Measurements from ENCODE around the gene RHBDD3.
"Not testable (repeated sequence)": the region's sequence is repeated elsewhere in the genome, so short reads cannot be mapped to it uniquely, and the experiment has no call there.

RHBDD3 gene

GRCh38 chr22:29268511-29269229 is 889 bp upstream of the RHBDD3 start:
- peak; percentile 38 for DNase-seq

DNA sequence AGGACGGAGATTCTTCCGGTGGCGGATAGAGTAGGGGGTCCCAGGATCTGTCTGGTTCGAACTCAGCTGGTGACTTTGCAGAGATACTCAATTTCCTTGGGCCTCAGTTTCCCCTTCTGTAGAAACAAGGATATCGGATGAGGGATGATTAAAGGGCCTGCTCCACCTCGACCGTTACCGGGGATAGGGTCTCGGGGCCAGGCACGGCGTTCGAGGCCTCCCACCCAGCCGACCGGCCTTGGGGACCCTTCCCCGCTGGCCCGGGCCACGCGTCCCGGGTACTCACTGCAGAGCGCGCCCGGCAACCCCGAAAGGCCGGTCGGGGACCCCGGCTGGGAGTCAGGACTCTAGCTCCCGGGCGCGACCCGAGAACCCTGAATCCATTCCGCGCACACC is 321 bp downstream of the RHBDD3 start:
- no peak for DNase-seq

DNA sequence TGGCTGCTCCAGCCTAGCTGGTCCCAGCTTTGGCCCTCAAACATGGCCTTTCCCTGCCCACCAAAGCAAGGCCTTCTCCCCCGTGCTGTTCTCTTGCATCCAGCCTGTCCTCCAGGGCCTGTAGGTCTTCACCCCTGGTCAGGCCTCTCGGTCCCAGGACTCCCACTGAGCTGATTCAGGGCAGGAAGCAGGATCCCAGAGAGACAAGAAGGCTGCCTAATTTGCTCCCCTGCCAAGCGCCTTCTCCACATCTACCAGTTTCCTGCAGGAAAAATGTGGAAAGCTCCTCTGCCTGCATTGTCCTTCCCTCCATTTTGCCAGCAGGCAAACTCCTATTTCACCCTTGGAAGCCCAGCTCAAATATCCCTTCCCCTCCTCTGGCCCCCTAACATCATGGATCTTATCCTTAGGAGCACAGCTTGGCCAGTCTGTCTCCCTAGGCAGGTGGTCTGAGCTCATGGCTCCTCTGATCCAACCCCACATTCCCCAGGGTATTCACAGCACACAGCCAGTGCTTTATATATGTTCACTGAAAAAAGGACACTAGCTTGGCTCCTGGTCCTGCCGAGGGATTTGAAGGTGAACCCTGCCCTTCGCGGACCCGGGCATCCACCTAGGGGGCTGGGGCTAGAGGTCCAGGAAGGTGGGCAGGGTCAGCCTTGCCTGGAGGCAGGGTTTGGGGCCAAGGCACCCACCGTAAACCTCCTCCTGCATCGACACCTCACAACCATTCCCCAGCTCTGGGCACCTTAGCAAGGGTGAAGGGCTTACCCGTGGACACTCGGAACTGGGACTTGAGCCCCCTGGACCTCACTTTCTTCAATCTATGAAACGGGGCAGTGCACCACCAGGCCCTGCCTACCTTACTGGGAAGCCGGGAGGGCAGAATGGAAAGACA is 968 bp downstream of the RHBDD3 start:
- no peak for DNase-seq

DNA sequence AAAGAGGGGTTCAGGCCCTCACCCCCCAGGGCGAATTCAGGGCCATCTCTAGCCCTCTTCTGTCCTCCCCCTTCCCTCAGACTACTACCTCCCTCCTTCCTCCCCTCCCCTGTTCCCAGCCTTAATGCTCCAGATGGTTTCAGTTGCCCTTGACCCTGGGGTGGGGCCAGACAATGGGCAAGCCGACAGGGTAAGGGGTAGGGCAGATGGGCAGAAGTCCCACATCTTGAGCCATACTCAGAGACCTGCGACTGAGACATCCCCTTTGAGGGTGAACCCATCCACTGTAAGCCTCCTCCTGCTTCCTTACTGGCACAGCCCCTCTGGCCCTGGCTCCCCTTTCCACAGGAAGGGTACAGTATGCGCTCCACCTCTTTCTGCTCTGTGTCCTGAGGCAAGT is 1.9 kb downstream of the RHBDD3 start:
- no peak for DNase-seq

DNA sequence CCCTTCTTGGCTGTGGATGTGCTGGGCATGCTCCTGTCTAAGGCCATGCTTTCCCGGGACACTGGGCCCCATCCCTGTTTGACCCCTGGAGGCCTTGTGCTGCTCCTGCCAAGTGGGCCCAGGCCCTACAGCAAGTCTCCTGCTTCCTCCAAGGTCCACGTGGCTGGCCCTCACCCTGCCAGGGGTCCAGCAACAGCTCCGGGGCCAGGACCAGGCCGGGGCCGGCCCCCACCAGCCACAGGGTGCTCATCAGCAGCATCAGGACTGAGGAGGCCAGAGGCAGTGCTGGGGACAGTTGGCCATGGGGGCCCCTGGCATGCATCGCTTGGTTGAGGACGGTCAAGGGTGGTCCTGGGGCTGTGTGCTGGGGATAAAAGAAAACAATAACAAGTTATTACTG is 2.5 kb downstream of the RHBDD3 start:
- no peak for DNase-seq

DNA sequence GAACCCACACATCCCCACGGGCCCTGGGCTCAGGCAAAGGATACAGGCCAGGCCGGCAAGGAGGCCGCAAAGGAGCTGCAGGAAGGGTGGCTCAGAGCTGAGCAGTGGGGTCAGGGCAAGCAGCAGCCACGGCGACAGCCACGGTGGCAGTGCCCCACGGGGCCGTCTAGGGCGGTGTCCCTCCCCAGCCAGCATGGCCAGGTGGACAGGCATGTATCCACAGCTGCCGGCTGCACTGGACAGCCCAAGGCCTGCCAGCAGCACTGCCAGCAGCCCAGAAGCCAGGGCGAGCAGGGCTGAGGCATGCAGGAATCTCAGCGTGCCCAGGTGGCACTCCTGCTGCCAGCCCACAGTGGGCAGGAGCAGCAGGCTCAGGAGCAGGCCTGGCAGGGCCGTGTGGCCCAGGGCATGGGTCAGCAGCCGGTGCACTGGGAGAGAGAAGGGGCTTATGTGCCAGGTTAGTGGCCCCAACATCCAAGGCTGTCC is 3.9 kb downstream of the RHBDD3 start:
- DNase-seq, result no peak

DNA sequence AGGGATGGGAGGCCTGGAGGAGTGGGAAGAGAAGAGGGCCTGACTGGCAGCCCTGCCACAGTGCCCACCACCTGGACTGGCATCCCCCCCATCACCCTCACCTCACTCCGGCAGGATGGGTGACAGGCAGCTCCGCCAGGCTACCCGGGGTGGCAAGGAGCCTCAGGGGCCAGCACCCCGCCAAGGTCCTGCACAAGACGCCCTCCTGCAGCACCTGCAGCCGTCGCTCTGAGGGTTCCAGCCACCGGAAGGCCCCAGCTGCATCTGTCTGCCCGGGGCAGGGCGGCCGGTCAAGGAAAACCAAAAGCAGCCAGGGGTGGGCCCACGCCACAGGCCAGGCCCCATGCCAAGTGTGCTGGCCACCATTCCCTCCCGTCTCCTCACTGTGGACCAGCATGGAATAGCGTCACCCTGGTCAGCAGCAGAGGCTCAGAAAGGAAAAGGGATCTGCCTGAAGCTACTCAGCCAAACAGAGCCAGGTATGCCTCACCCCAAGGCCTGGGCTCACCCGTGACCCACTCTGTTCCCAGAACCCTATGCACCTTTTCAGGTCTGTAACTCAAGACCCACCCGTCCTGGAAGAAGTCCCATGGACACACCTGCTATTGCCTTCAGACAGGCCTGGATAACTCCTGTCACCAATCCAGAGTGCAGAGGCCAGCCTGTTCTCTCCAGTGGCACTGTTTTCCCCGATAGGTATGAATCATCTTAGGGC is 7.0 kb downstream of the RHBDD3 start:
- DNase-seq, result no peak

DNA sequence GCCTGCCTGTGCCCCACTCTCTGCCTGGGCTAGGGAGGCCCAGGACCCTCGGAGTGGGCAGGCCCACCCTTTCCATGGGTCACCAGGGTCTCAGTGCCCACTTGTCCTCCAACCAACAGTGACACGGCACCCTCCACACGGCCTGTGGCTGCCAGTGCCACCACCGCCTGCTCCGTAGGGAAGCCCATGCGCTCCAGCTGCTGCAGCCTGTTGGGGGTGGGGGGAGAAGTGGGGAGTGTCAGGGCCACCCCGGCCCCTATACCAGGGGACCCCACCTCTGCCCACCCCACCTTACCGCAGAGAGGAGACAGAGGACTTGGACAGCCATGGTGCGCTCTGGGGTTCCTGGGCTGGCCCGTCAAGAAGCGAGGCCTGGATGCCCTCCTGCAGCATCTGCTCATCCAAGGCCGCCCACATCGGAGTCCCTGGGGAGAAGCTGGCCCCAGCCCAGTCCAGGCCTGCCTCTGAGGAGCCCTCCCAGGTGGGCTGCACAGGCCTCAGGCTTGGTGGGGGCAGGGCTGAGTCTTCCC is 7.7 kb downstream of the RHBDD3 start:
- no peak for DNase-seq

DNA sequence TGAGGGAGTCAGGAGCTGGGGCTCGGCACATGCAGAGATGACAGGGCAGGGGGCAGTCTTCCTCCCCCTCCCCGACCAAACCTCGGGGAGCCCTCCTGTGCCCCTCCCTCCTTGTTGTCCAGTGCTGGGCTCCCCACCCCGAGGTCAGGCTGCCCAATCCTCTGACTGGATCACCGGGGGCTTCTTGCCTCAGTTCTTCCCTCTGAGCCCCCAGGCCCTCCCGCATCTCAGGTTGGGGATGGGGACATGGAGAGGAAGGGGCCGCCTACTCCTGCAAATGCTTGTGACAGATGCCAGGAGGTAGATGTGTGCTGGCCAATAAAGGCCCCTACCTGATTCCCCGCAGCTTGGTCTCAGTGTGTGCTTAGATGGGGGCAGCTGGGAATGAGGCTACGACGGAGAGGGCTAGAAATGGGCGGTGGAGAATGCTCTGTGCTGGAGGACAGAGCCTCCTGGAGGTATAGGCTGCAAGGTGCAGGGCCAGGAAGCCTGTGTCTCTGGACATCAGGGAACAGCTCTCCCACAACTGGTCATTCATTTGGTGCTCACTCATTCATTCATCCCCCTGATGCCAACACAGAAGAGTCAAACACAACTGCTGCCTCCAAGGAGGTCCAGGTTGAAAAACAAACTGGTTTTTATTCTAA is 8.4 kb downstream of the RHBDD3 start:
- no peak for DNase-seq

DNA sequence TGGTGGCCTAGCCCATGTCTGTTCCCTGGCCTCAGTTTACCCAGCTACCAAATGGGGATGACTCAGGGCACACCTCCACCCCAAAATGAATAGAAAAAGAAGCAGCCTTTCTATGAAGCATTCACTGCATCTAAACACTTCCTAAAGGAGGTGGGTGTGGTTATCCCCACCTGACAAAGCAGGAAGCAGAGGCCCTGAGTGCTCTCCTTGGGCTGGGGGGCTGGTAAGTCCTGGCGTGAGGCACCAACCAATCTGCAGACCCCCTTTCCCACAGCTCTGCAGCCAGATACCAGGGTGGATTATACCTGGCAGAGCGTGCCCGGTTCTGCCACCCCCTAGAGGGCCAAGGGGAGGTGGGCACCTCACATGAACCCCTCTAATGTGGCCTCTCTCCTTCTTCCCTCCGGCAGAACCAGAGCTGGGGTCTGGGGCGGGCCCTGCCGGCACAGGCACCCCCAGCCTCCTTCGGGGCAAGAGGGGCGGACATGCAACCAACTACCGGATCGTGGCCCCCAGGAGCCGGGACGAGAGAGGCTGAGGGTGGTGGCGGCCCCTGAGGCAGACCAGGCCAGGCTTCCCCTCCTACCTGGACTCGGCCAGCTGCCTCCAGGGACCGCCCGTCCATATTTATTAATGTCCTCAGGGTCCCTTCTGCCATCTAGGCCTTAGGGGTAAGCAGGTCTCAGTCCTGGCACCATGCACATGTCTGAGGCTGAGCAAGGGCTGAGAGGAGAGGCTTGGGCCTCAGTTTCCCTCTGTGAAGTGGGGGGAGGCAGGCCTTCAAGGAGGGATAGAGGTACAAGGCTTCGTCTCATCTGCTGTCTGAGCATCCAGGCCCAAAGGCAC is 9.2 kb downstream of the RHBDD3 start:
- no peak for DNase-seq

GRCh38 chr22:29257751-29258181 is 10.0 kb downstream of the RHBDD3 start:
- no peak for DNase-seq

- no peak for DNase-seq
Observed at GRCh38 chr22:29256606-29257325, 11.0 kb downstream of the RHBDD3 start.

GRCh38 chr22:29255064-29255621 is 12.6 kb downstream of the RHBDD3 start:
- no peak for DNase-seq

DNA sequence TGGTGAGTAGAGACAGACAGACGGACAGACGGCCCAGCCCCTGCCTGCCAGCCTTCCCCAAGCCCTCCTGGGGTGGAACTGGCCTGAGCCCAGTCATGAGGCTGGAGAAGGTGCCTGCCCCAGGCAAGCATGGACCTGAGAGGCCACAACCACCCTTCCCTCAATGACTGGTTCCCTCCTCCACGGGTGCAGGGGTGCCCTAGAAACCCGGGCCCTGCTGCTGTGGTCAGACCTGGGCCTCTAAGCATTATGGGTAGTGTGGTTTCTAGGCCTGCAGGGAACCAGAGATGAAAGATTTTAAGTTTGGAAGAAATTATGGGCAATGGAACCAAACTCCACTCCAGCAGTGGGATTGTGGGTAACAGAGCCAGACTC is 13.5 kb downstream of the RHBDD3 start:
- DNase-seq, result no peak

GRCh38 chr22:29253561-29254285 is 14.1 kb downstream of the RHBDD3 start:
- DNase-seq, result no peak

DNA sequence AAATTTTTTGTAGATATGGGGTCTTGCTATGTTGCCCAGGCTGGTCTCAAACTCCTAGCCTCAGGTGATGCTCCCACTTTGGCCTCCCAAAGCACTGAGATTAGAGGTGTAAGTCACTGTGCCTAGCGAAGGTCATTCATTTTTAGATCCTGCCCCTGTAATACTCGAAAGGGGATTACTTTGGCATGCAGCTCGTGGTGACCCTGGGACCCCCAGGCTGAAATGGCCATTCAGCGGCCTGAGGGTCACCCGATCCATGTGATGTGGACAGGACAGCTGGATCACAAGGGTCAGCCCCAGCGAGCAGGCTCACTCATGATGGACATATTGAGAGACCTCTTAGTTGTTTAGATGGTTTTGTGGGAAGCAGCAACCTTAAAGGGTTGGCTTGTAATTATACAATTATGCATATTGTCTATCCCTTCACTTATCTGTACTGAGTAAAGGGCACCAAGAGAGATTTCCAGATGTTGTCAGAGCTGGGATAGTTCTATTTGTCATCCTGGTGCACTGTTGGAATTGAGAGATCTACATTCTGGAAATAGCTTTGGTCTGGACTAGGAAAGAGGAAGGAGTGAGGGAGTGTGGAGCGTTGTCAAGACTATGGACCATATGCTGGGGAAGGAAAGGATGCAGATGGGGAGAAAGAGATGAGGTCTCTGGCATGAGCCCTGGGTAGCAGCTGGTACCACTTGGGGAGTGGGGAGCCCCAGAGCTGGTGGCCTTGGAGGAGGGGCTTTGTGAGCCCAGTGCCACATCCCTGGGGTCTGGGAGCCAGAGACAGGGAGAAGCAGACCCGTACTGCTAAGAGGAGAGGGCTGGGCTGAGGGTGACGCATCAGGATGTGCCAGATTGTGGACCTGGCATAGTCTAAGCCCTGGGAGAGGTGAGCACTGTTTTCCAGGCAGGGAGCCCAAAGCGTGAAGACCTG is 15.5 kb downstream of the RHBDD3 start:
- no peak for DNase-seq

GRCh38 chr22:29251265-29251664 is 16.5 kb downstream of the RHBDD3 start:
- no peak for DNase-seq

- DNase-seq, result not testable (repeated sequence)
Observed at GRCh38 chr22:29247891-29248290, 19.9 kb downstream of the RHBDD3 start.
